HepG2 (cell line): ENCODE results near the gene TXNDC11. TPM values are rescaled to one million over a fixed set of nuclear protein-coding genes. Genes with fewer than 3 reads are reported as not detected.

ENCODE experiments used
- ATAC-seq: fragments of 200-7000 bp; cut with Tn5 transposase; 3 replicates; pipeline ENCODE4 v1.9.1; 2020; ENCODE audit warnings: mild to moderate bottlenecking, moderate library complexity
- BruUV-seq: library from RNA; stranded (reverse); fragments of 400-500 nt; replicated peaks from 2 replicates; lab custom pipeline; 2021; lab: Mats Ljungman, UMichigan
- CTCF ChIA-PET: fragments of 300-600 bp; formaldehyde crosslinking; extraction: SDS; loops from one replicate; lab custom pipeline; 2021; ENCODE audit warnings: low total read pairs, inconsistent platforms, low intra/inter-chr PET ratio; lab: Yijun Ruan, JAX
- POLR2A ChIA-PET: fragments of 350-600 bp; sonication (Branson Sonifier 250); formaldehyde crosslinking; loops from one replicate; lab custom pipeline; 2020; ENCODE audit warnings: antibody characterized with exemption, inconsistent platforms; lab: Yijun Ruan, JAX
- DNase-seq: peaks from one replicate; pipeline ENCODE4 v3.0.0-alpha.2; 2015; ENCODE audit warnings: low spot score
- FAIRE-seq: peaks from 3 replicates; lab custom pipeline; 2011; peaks lifted over from hg19 to GRCh38; lab: Jason Lieb, UNC
- H2AFZ ChIP-seq: one replicate; pipeline ENCODE4 v1.6.1; 2011; ENCODE audit warnings: low read length, inconsistent platforms
- H3K27ac ChIP-seq: fragments of 300-600 bp; 3 replicates; pipeline ENCODE4 v1.8.0; 2011; ENCODE audit warnings: mixed run types, mild to moderate bottlenecking, mixed read lengths, low read length, inconsistent platforms; ENCODE audit not compliant: insufficient read depth; ENCODE audit errors: extremely low read length
- H3K27me3 ChIP-seq, 2 experiments: fragments of 200-600 bp in 1 of 2; 2 replicates in 1 of 2; 3 replicates in 1 of 2; pipeline versions ENCODE4 v1.6.0 to v1.8.0; 2011; ENCODE audit warnings: low read length in 2 of 2, mild to moderate bottlenecking in 2 of 2, moderate library complexity in 2 of 2, inconsistent platforms in 1 of 2; ENCODE audit not compliant: insufficient read depth in 2 of 2, control insufficient read depth in 1 of 2
- H3K36me3 ChIP-seq, 2 experiments: fragments of 200-600 bp in 1 of 2; replicated peaks in 1 of 2; 2 replicates in 1 of 2; 3 replicates in 1 of 2; pipeline versions ENCODE4 v1.5.1 to v1.8.0; 2011; ENCODE audit warnings: low read length in 2 of 2, inconsistent platforms in 1 of 2; ENCODE audit not compliant: insufficient read depth in 2 of 2, control insufficient read depth in 1 of 2
- H3K4me1 ChIP-seq: 2 replicates; pipeline ENCODE4 v1.5.1; 2012; ENCODE audit warnings: low read length, inconsistent platforms; ENCODE audit not compliant: insufficient read depth
- H3K4me2 ChIP-seq: 2 replicates; pipeline ENCODE4 v1.6.0; 2011; ENCODE audit warnings: low read depth, low read length, inconsistent platforms
- H3K4me3 ChIP-seq, 3 experiments: fragments of 200-600 bp in 1 of 3; sonication (generic), shearing (Covaris generic) in 1 of 3; replicated peaks in 1 of 3; 2 replicates each; pipeline ENCODE4 v1.5.1; 2011 to 2016; ENCODE audit warnings: low read length in 3 of 3, inconsistent platforms in 2 of 3, low read depth in 2 of 3, mild to moderate bottlenecking in 2 of 3, control low read depth in 1 of 3, mixed read lengths in 1 of 3; ENCODE audit not compliant: insufficient read depth in 1 of 3
- H3K79me2 ChIP-seq: one replicate; pipeline ENCODE4 v1.6.1; 2011; ENCODE audit warnings: low read length, inconsistent platforms; ENCODE audit not compliant: insufficient read depth
- H3K9ac ChIP-seq: 2 replicates; pipeline ENCODE4 v1.6.0; 2011; ENCODE audit warnings: mild to moderate bottlenecking, low read depth, low read length, inconsistent platforms; ENCODE audit not compliant: insufficient read depth
- H3K9me3 ChIP-seq: 2 replicates; pipeline ENCODE4 v1.5.1; 2012; ENCODE audit warnings: mild to moderate bottlenecking, low read length
- H4K20me1 ChIP-seq: 2 replicates; pipeline ENCODE4 v1.6.0; 2011; ENCODE audit warnings: inconsistent platforms, mild to moderate bottlenecking, low read length, moderate library complexity; ENCODE audit not compliant: insufficient read depth
- BRCA1 ChIP-seq: sonication (generic); formaldehyde crosslinking; IDR thresholded peaks from 2 replicates; pipeline ENCODE4 v1.4.0; 2020; ENCODE audit warnings: missing genetic modification reagents
- DMAP1 ChIP-seq: IDR thresholded peaks from 2 replicates; pipeline ENCODE4 v1.6.1; 2016
- HNRNPK ChIP-seq: fragments of 200-400 bp; formaldehyde crosslinking; IDR thresholded peaks from 2 replicates; pipeline ENCODE4 v1.6.1; 2018; ENCODE audit warnings: low read length, low read depth, moderate library complexity, mild to moderate bottlenecking; ENCODE audit not compliant: poor library complexity, severe bottlenecking
- MXD4 ChIP-seq: IDR thresholded peaks from 2 replicates; pipeline ENCODE4 v1.6.1; 2016; ENCODE audit warnings: mild to moderate bottlenecking, missing biosample characterization, missing genetic modification reagents
- NFYB ChIP-seq: sonication (generic); formaldehyde crosslinking; IDR thresholded peaks from 2 replicates; pipeline ENCODE4 v1.4.0; 2020; ENCODE audit warnings: missing genetic modification reagents
- PITX1 ChIP-seq: sonication (generic); formaldehyde crosslinking; IDR thresholded peaks from 2 replicates; pipeline ENCODE4 v1.5.1; 2020; ENCODE audit warnings: mild to moderate bottlenecking, missing genetic modification reagents
- ZC3H13 ChIP-seq: sonication (generic); formaldehyde crosslinking; IDR thresholded peaks from 2 replicates; pipeline ENCODE4 v1.8.1; 2023; ENCODE audit warnings: mild to moderate bottlenecking, missing genetic modification reagents, moderate library complexity
- ZNF333 ChIP-seq: sonication (generic); formaldehyde crosslinking; IDR thresholded peaks from 2 replicates; pipeline ENCODE4 v1.4.0; 2020; ENCODE audit warnings: mild to moderate bottlenecking, missing genetic modification reagents, borderline replicate concordance
- ZNF503 ChIP-seq: sonication (generic); formaldehyde crosslinking; IDR thresholded peaks from 2 replicates; pipeline ENCODE4 v1.4.0; 2020; ENCODE audit warnings: missing genetic modification reagents
- ZNF552 ChIP-seq: sonication (generic); formaldehyde crosslinking; IDR thresholded peaks from 2 replicates; pipeline ENCODE4 v1.9.0; 2022; ENCODE audit warnings: missing genetic modification reagents, mild to moderate bottlenecking, borderline replicate concordance
- ZNF616 ChIP-seq: sonication (generic); formaldehyde crosslinking; IDR thresholded peaks from 2 replicates; pipeline ENCODE4 v1.5.0; 2020; ENCODE audit warnings: low read depth, mild to moderate bottlenecking, missing genetic modification reagents
- ZNF782 ChIP-seq: sonication (generic); formaldehyde crosslinking; IDR thresholded peaks from 2 replicates; pipeline ENCODE4 v1.4.0; 2020; ENCODE audit warnings: missing genetic modification reagents, mild to moderate bottlenecking, borderline replicate concordance
- WGBS: methylation state at CpG from one replicate; pipeline ENCODE4 v1.1.6; 2017; ENCODE audit warnings: low lambda C conversion rate; 5-methylcytosine and 5-hydroxymethylcytosine counted together
- in situ Hi-C: cut with HindIII; loops from 2 replicates; pipeline ENCODE4 v1.10.0; 2017; ENCODE audit warnings: low pct_unique_long_range_greater_than_20kb; ENCODE audit not compliant: extremely low pct_ligation_motif_present
- intact Hi-C: fragments of 100-400 bp; cut with micrococcal nuclease; formaldehyde crosslinking; loops from one replicate; pipeline ENCODE4 v1.10.0; 2022; ENCODE audit not compliant: unreplicated experiment
- polyA plus RNA-seq, 8 experiments: library from polyadenylated mRNA; depleted of rRNA in 3 of 8; stranded (reverse) in 7 of 8; unstranded in 1 of 8; fragments of >200 nt; fragmentation: Illumina TruSeq in 4 of 8; extraction: Trizol in 4 of 8; gene quantifications; 2 replicates each; pipeline versions ENCODE4 v1.2.1 to v1.2.3, GENCODE V29; 2011 to 2016; ENCODE audit warnings: low read depth in 4 of 8, missing spikeins in 1 of 8, mixed read lengths in 1 of 8; ENCODE audit not compliant: insufficient read depth in 1 of 8
- total RNA-seq, 5 experiments: library from RNA; depleted of rRNA; stranded (reverse); fragments of >200 nt; fragmentation: Illumina TruSeq; extraction: Trizol; gene quantifications; 2 replicates each; pipeline ENCODE4 v1.2.3, GENCODE V29; 2016; ENCODE audit warnings: low read depth in 1 of 5
- TF ChIP-seq, protein P1 (sequence below): sonication (generic); formaldehyde crosslinking; conservative IDR thresholded peaks from 2 replicates; pipeline ENCODE4 v1.4.0; 2020; ENCODE audit warnings: mild to moderate bottlenecking, missing genetic modification reagents, moderate library complexity
- TF ChIP-seq, protein P2 (sequence below): sonication (generic); formaldehyde crosslinking; IDR thresholded peaks from 2 replicates; pipeline ENCODE4 v1.4.0; 2020; ENCODE audit warnings: missing genetic modification reagents

Gene TXNDC11
- total and polyA plus RNA-seq, 2 of the 13 experiments (the other 11 are each of a cell fraction or from before 2014, with no cell fraction given) = 74.9 to 123 TPM

- 96% methylated on average over 8 of the region's 8 CpGs for WGBS
- Histone ChIP-seq H3K27me3 (peaks cover 0 to 8% of the 10 kb centered on the region in 2 experiments; a peak in 1 of 5 replicates), H3K4me3 (no peak overlapping the region), H2AFZ (no peak overlapping the region), H3K4me1 (peaks cover 64% of the 10 kb centered on the region), H4K20me1 (peaks cover 2% of the 10 kb centered on the region; the same call in 1 of the 2 replicates), H3K9ac (no peak overlapping the region), H3K9me3 (no peaks in the 10 kb centered on the region), H3K36me3 (peaks cover 2 to 4% of the 10 kb centered on the region in 2 experiments), H3K79me2 (no peaks in the 10 kb centered on the region), H3K27ac (no peak overlapping the region), H3K4me2 (no peak overlapping the region)
- intact Hi-C loops (no loop called here), in situ Hi-C loops (no loop called here)
- no peak for ATAC-seq
- no peak for DNase-seq
- CTCF ChIA-PET = no interaction called here
- FAIRE-seq = no peak
- BruUV-seq = no TSS peak
- TF ChIP-seq ZNF333 (no peak), HNRNPK (no peak), ZNF503 (CRISPR knock-in tag) (no peak), ZNF782 (no peak), NFYB (no peak), DMAP1 (CRISPR knock-in tag) (no peak), ZNF616 (CRISPR knock-in tag) (no peak), ZNF552 (CRISPR knock-in tag) (no peak), BRCA1 (CRISPR knock-in tag) (no peak), PITX1 (CRISPR knock-in tag) (no peak), ZC3H13 (no peak), MXD4 (CRISPR knock-in tag) (no peak)
- TF ChIP-seq, protein P1, sequence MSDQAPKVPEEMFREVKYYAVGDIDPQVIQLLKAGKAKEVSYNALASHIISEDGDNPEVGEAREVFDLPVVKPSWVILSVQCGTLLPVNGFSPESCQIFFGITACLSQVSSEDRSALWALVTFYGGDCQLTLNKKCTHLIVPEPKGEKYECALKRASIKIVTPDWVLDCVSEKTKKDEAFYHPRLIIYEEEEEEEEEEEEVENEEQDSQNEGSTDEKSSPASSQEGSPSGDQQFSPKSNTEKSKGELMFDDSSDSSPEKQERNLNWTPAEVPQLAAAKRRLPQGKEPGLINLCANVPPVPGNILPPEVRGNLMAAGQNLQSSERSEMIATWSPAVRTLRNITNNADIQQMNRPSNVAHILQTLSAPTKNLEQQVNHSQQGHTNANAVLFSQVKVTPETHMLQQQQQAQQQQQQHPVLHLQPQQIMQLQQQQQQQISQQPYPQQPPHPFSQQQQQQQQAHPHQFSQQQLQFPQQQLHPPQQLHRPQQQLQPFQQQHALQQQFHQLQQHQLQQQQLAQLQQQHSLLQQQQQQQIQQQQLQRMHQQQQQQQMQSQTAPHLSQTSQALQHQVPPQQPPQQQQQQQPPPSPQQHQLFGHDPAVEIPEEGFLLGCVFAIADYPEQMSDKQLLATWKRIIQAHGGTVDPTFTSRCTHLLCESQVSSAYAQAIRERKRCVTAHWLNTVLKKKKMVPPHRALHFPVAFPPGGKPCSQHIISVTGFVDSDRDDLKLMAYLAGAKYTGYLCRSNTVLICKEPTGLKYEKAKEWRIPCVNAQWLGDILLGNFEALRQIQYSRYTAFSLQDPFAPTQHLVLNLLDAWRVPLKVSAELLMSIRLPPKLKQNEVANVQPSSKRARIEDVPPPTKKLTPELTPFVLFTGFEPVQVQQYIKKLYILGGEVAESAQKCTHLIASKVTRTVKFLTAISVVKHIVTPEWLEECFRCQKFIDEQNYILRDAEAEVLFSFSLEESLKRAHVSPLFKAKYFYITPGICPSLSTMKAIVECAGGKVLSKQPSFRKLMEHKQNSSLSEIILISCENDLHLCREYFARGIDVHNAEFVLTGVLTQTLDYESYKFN (CRISPR knock-in tag) = no peak
- TF ChIP-seq, protein P2, sequence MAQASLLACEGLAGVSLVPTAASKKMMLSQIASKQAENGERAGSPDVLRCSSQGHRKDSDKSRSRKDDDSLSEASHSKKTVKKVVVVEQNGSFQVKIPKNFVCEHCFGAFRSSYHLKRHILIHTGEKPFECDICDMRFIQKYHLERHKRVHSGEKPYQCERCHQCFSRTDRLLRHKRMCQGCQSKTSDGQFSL (CRISPR knock-in tag) = no peak
- POLR2A ChIA-PET = no interaction called here
These were observed 71.0 kb downstream of the TXNDC11 start for GRCh38 chr16:11671676-11672075.
